HepG2 (cell line): ENCODE data around the gene UGT1A7. TPM values are rescaled to one million over a fixed set of nuclear protein-coding genes. Genes with fewer than 3 reads are reported as not detected.

Experiments used
- ATAC-seq: fragments of 200-7000 bp; cut with Tn5 transposase; 3 replicates; pipeline ENCODE4 v1.9.1; 2020; ENCODE audit warnings: mild to moderate bottlenecking, moderate library complexity
- BruUV-seq: library from RNA; stranded (reverse); fragments of 400-500 nt; replicated peaks from 2 replicates; lab custom pipeline; 2021; lab: Mats Ljungman, UMichigan
- CTCF ChIA-PET: fragments of 300-600 bp; formaldehyde crosslinking; extraction: SDS; loops from one replicate; lab custom pipeline; 2021; ENCODE audit warnings: low total read pairs, inconsistent platforms, low intra/inter-chr PET ratio; lab: Yijun Ruan, JAX
- POLR2A ChIA-PET: fragments of 350-600 bp; sonication (Branson Sonifier 250); formaldehyde crosslinking; loops from one replicate; lab custom pipeline; 2020; ENCODE audit warnings: antibody characterized with exemption, inconsistent platforms; lab: Yijun Ruan, JAX
- DNase-seq: peaks from one replicate; pipeline ENCODE4 v3.0.0-alpha.2; 2015; ENCODE audit warnings: low spot score
- FAIRE-seq: peaks from 3 replicates; lab custom pipeline; 2011; peaks lifted over from hg19 to GRCh38; lab: Jason Lieb, UNC
- H2AFZ ChIP-seq: one replicate; pipeline ENCODE4 v1.6.1; 2011; ENCODE audit warnings: low read length, inconsistent platforms
- H3K27ac ChIP-seq: fragments of 300-600 bp; 3 replicates; pipeline ENCODE4 v1.8.0; 2011; ENCODE audit warnings: mixed run types, mild to moderate bottlenecking, mixed read lengths, low read length, inconsistent platforms; ENCODE audit not compliant: insufficient read depth; ENCODE audit errors: extremely low read length
- H3K27me3 ChIP-seq, 2 experiments: fragments of 200-600 bp in 1 of 2; 2 replicates in 1 of 2; 3 replicates in 1 of 2; pipeline versions ENCODE4 v1.6.0 to v1.8.0; 2011; ENCODE audit warnings: low read length in 2 of 2, mild to moderate bottlenecking in 2 of 2, moderate library complexity in 2 of 2, inconsistent platforms in 1 of 2; ENCODE audit not compliant: insufficient read depth in 2 of 2, control insufficient read depth in 1 of 2
- H3K36me3 ChIP-seq, 2 experiments: fragments of 200-600 bp in 1 of 2; replicated peaks in 1 of 2; 2 replicates in 1 of 2; 3 replicates in 1 of 2; pipeline versions ENCODE4 v1.5.1 to v1.8.0; 2011; ENCODE audit warnings: low read length in 2 of 2, inconsistent platforms in 1 of 2; ENCODE audit not compliant: insufficient read depth in 2 of 2, control insufficient read depth in 1 of 2
- H3K4me1 ChIP-seq: 2 replicates; pipeline ENCODE4 v1.5.1; 2012; ENCODE audit warnings: low read length, inconsistent platforms; ENCODE audit not compliant: insufficient read depth
- H3K4me2 ChIP-seq: 2 replicates; pipeline ENCODE4 v1.6.0; 2011; ENCODE audit warnings: low read depth, low read length, inconsistent platforms
- H3K4me3 ChIP-seq, 3 experiments: fragments of 200-600 bp in 1 of 3; sonication (generic), shearing (Covaris generic) in 1 of 3; replicated peaks in 1 of 3; 2 replicates each; pipeline ENCODE4 v1.5.1; 2011 to 2016; ENCODE audit warnings: low read length in 3 of 3, inconsistent platforms in 2 of 3, low read depth in 2 of 3, mild to moderate bottlenecking in 2 of 3, control low read depth in 1 of 3, mixed read lengths in 1 of 3; ENCODE audit not compliant: insufficient read depth in 1 of 3
- H3K79me2 ChIP-seq: one replicate; pipeline ENCODE4 v1.6.1; 2011; ENCODE audit warnings: low read length, inconsistent platforms; ENCODE audit not compliant: insufficient read depth
- H3K9ac ChIP-seq: 2 replicates; pipeline ENCODE4 v1.6.0; 2011; ENCODE audit warnings: mild to moderate bottlenecking, low read depth, low read length, inconsistent platforms; ENCODE audit not compliant: insufficient read depth
- H3K9me3 ChIP-seq: 2 replicates; pipeline ENCODE4 v1.5.1; 2012; ENCODE audit warnings: mild to moderate bottlenecking, low read length
- H4K20me1 ChIP-seq: 2 replicates; pipeline ENCODE4 v1.6.0; 2011; ENCODE audit warnings: inconsistent platforms, mild to moderate bottlenecking, low read length, moderate library complexity; ENCODE audit not compliant: insufficient read depth
- FOXA1 ChIP-seq, 2 experiments: fragments of 450-650 bp in 1 of 2; sonication (generic) in 1 of 2; formaldehyde crosslinking in 1 of 2; IDR thresholded peaks; 2 replicates each; pipeline versions ENCODE4 v1.4.0 to v1.6.1; 2016 to 2020; ENCODE audit warnings: missing genetic modification reagents in 1 of 2
- GABPB1 ChIP-seq: IDR thresholded peaks from 2 replicates; pipeline ENCODE4 v1.6.1; 2016; ENCODE audit warnings: mild to moderate bottlenecking, missing genetic modification reagents, moderate library complexity, missing compliant biosample characterization
- HCFC1 ChIP-seq: fragments of 150-350 bp; IDR thresholded peaks from 2 replicates; pipeline ENCODE4 v1.6.1; 2014; ENCODE audit warnings: low read depth, low read length
- HOXD1 ChIP-seq: sonication (generic); formaldehyde crosslinking; IDR thresholded peaks from 2 replicates; pipeline ENCODE4 v1.5.0; 2020; ENCODE audit warnings: missing genetic modification reagents
- KDM2A ChIP-seq: sonication (generic); formaldehyde crosslinking; IDR thresholded peaks from 2 replicates; pipeline ENCODE4 v1.4.0; 2020; ENCODE audit warnings: low read depth, missing genetic modification reagents, borderline replicate concordance
- RBFOX2 ChIP-seq: fragments of 200-400 bp; formaldehyde crosslinking; IDR thresholded peaks from 2 replicates; pipeline ENCODE4 v1.6.1; 2017; ENCODE audit warnings: low read depth, mild to moderate bottlenecking, low read length
- SMAD1 ChIP-seq: sonication (generic); formaldehyde crosslinking; IDR thresholded peaks from 2 replicates; pipeline ENCODE4 v1.4.0; 2020; ENCODE audit warnings: missing genetic modification reagents, low read depth, mild to moderate bottlenecking, borderline replicate concordance
- SP2 ChIP-seq: sonication (generic); formaldehyde crosslinking; IDR thresholded peaks from 2 replicates; pipeline ENCODE4 v1.5.1; 2020; ENCODE audit warnings: mild to moderate bottlenecking, missing genetic modification reagents
- TCF12 ChIP-seq, 2 experiments: fragments of 450-650 bp in 1 of 2; sonication (generic) in 1 of 2; formaldehyde crosslinking in 1 of 2; IDR thresholded peaks; 2 replicates each; pipeline versions ENCODE4 v1.6.1 to v1.8.0; 2017 to 2022; ENCODE audit warnings: antibody characterized with exemption in 1 of 2, mild to moderate bottlenecking in 1 of 2, missing genetic modification reagents in 1 of 2, moderate library complexity in 1 of 2
- TP53 ChIP-seq: sonication (generic); formaldehyde crosslinking; conservative IDR thresholded peaks from 2 replicates; pipeline ENCODE4 v1.4.0; 2020; ENCODE audit warnings: missing genetic modification reagents
- XRCC5 ChIP-seq: fragments of 200-400 bp; formaldehyde crosslinking; optimal IDR thresholded peaks from 2 replicates; pipeline ENCODE3; 2017; ENCODE audit warnings: mild to moderate bottlenecking, low read length
- ZNF367 ChIP-seq: sonication (generic); formaldehyde crosslinking; IDR thresholded peaks from 2 replicates; pipeline ENCODE4 v1.4.0; 2020; ENCODE audit warnings: missing genetic modification reagents, borderline replicate concordance
- ZNF615 ChIP-seq: sonication (generic); formaldehyde crosslinking; IDR thresholded peaks from 2 replicates; pipeline ENCODE4 v1.5.0; 2020; ENCODE audit warnings: mild to moderate bottlenecking, missing genetic modification reagents, borderline replicate concordance
- ZNF841 ChIP-seq: sonication (generic); formaldehyde crosslinking; IDR thresholded peaks from 2 replicates; pipeline ENCODE4 v1.8.1; 2023; ENCODE audit warnings: missing genetic modification reagents, borderline replicate concordance
- ZSCAN22 ChIP-seq: sonication (generic); formaldehyde crosslinking; IDR thresholded peaks from 2 replicates; pipeline ENCODE4 v1.4.0; 2020; ENCODE audit warnings: mild to moderate bottlenecking, missing genetic modification reagents
- WGBS: methylation state at CpG from one replicate; pipeline ENCODE4 v1.1.6; 2017; ENCODE audit warnings: low lambda C conversion rate; 5-methylcytosine and 5-hydroxymethylcytosine counted together
- in situ Hi-C: cut with HindIII; loops from 2 replicates; pipeline ENCODE4 v1.10.0; 2017; ENCODE audit warnings: low pct_unique_long_range_greater_than_20kb; ENCODE audit not compliant: extremely low pct_ligation_motif_present
- intact Hi-C: fragments of 100-400 bp; cut with micrococcal nuclease; formaldehyde crosslinking; loops from one replicate; pipeline ENCODE4 v1.10.0; 2022; ENCODE audit not compliant: unreplicated experiment
- polyA plus RNA-seq, 8 experiments: library from polyadenylated mRNA; depleted of rRNA in 3 of 8; stranded (reverse) in 7 of 8; unstranded in 1 of 8; fragments of >200 nt; fragmentation: Illumina TruSeq in 4 of 8; extraction: Trizol in 4 of 8; gene quantifications; 2 replicates each; pipeline versions ENCODE4 v1.2.1 to v1.2.3, GENCODE V29; 2011 to 2016; ENCODE audit warnings: low read depth in 4 of 8, missing spikeins in 1 of 8, mixed read lengths in 1 of 8; ENCODE audit not compliant: insufficient read depth in 1 of 8
- total RNA-seq, 5 experiments: library from RNA; depleted of rRNA; stranded (reverse); fragments of >200 nt; fragmentation: Illumina TruSeq; extraction: Trizol; gene quantifications; 2 replicates each; pipeline ENCODE4 v1.2.3, GENCODE V29; 2016; ENCODE audit warnings: low read depth in 1 of 5
- TF ChIP-seq, protein P1 (sequence below): sonication (generic); formaldehyde crosslinking; IDR thresholded peaks from 2 replicates; pipeline ENCODE4 v1.8.1; 2023; ENCODE audit warnings: missing genetic modification reagents, inconsistent platforms, borderline replicate concordance
- TF ChIP-seq, protein P2 (sequence below): sonication (generic); formaldehyde crosslinking; IDR thresholded peaks from 2 replicates; pipeline ENCODE4 v1.4.0; 2020; ENCODE audit warnings: mild to moderate bottlenecking, missing genetic modification reagents

UGT1A7 gene
- total and polyA plus RNA-seq, 2 of the 13 experiments (the other 11 are each of a cell fraction or from before 2014, with no cell fraction given): not detected

DNA sequence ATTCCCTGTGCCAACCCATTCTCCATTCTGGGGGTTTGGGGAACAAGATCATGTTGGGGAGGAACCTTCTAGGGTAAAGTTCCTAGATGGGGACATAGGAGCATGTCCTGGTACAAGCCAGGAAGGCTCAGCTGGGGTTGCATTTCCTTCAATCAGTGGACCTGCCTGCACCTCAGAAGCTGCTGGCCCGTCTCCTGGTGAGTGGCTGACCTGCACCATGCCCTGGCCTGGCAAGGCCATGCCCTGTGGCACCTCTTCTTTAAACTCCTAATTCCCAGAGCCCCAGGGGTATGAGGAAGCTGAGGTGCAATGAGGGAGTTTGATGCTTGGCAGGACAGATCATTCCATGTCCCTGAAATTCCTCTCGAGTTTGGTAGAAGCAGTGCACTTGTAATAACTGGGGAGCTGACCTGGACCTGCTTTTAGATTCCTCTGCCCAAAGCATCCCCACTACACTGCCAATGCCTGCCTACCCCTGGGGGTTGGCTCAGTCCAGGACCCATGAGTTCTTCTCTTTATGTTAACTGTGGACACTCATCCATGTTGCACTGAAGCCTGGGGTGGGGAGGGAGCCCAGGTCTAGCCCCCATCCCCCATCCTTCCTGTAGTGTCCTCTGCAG, 121.7 kb downstream of the UGT1A7 start:
- intact Hi-C loops: no loop called here
- no peak for TF ChIP-seq ZNF367 (CRISPR knock-in tag)
- TF ChIP-seq, protein P1, sequence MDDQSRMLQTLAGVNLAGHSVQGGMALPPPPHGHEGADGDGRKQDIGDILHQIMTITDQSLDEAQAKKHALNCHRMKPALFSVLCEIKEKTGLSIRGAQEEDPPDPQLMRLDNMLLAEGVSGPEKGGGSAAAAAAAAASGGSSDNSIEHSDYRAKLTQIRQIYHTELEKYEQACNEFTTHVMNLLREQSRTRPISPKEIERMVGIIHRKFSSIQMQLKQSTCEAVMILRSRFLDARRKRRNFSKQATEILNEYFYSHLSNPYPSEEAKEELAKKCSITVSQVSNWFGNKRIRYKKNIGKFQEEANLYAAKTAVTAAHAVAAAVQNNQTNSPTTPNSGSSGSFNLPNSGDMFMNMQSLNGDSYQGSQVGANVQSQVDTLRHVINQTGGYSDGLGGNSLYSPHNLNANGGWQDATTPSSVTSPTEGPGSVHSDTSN: no peak
- BruUV-seq: no TSS peak
- no peaks in the 10 kb centered on the region for H3K36me3 ChIP-seq
- no peak overlapping the region for H3K4me3 ChIP-seq
- H3K27ac ChIP-seq: no peak overlapping the region
- no peak overlapping the region for H2AFZ ChIP-seq
- 17% methylated on average over 1 of the region's 2 CpGs for whole genome bisulfite sequencing
- ATAC-seq (no peak), DNase-seq (no peak), FAIRE-seq (no peak)
- no peaks in the 10 kb centered on the region for H3K79me2 ChIP-seq
- H3K4me2 ChIP-seq: no peak overlapping the region
- no peaks in the 10 kb centered on the region for H3K9me3 ChIP-seq
- ChIA-PET CTCF (no interaction called here), POLR2A (no interaction called here)
- no peak overlapping the region for H3K9ac ChIP-seq
- in situ Hi-C loops: no loop called here
- no peaks in the 10 kb centered on the region for H4K20me1 ChIP-seq
- H3K27me3 ChIP-seq: peaks cover 0 to 52% of the 10 kb centered on the region in 2 experiments; a peak in 3 of 5 replicates
- no peaks in the 10 kb centered on the region for H3K4me1 ChIP-seq

DNA sequence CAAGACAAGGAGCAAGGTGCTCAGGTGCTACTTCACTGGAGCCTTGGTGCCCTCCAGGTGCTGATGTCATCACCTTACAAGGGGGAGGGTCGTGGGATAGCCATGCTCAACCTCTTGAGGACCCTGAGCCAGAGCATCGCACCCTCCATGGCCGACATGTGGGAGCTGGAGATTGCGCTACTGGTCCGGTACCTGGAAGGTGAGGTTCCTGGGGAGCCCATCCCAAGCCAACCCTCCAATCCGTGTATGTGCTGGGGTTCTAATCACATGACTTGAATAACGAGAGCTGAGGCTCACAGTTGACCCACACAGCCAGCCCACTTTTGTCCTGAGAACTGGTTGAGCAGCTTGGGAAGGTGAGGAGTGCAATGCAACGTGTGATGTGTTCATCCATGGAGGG, 122.3 kb downstream of the UGT1A7 start:
- intact Hi-C loops: no loop called here
- H3K4me2 ChIP-seq: no peak overlapping the region
- no TSS peak for BruUV-seq
- ChIA-PET CTCF (no interaction called here), POLR2A (no interaction called here)
- no peak overlapping the region for H3K9ac ChIP-seq
- no peak for TF ChIP-seq ZNF615 (CRISPR knock-in tag)
- no peak for TF ChIP-seq XRCC5
- TF ChIP-seq SMAD1 (CRISPR knock-in tag): no peak
- no peak for TF ChIP-seq TCF12 (IDR thresholded peaks at IDR 0.05)
- TF ChIP-seq TCF12 (CRISPR knock-in tag; IDR thresholded peaks at IDR 0.05): no peak
- no peak for TF ChIP-seq ZNF841 (CRISPR knock-in tag)
- TF ChIP-seq RBFOX2: no peak
- no peak for TF ChIP-seq ZSCAN22
- no peak for TF ChIP-seq SP2 (CRISPR knock-in tag)
- no peak for TF ChIP-seq HCFC1
- TF ChIP-seq FOXA1 (IDR thresholded peaks at IDR 0.05): no peak
- no peak for TF ChIP-seq FOXA1 (CRISPR knock-in tag; IDR thresholded peaks at IDR 0.05)
- TF ChIP-seq GABPB1: no peak
- TF ChIP-seq TP53: no peak
- TF ChIP-seq KDM2A (CRISPR knock-in tag): no peak
- TF ChIP-seq, protein P2, sequence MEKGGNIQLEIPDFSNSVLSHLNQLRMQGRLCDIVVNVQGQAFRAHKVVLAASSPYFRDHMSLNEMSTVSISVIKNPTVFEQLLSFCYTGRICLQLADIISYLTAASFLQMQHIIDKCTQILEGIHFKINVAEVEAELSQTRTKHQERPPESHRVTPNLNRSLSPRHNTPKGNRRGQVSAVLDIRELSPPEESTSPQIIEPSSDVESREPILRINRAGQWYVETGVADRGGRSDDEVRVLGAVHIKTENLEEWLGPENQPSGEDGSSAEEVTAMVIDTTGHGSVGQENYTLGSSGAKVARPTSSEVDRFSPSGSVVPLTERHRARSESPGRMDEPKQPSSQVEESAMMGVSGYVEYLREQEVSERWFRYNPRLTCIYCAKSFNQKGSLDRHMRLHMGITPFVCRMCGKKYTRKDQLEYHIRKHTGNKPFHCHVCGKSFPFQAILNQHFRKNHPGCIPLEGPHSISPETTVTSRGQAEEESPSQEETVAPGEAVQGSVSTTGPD (CRISPR knock-in tag): no peak
- no peak for TF ChIP-seq HOXD1 (CRISPR knock-in tag)
- H3K4me1 ChIP-seq: no peaks in the 10 kb centered on the region
- no peak for ATAC-seq
- H3K27me3 ChIP-seq: peaks cover 0 to 52% of the 10 kb centered on the region in 2 experiments; a peak in 3 of 5 replicates
- in situ Hi-C loops: no loop called here
- H3K79me2 ChIP-seq: no peaks in the 10 kb centered on the region
- WGBS: 41% methylated on average over 8 of the region's 8 CpGs
- H3K4me3 ChIP-seq: no peak overlapping the region
- FAIRE-seq: no peak
- H2AFZ ChIP-seq: no peak overlapping the region
- H3K27ac ChIP-seq: no peak overlapping the region
- H3K9me3 ChIP-seq: no peaks in the 10 kb centered on the region
- no peak for DNase-seq
- H3K36me3 ChIP-seq: no peaks in the 10 kb centered on the region
- no peaks in the 10 kb centered on the region for H4K20me1 ChIP-seq
